Left cardiac atrium (tissue), 4 donors: Measurements from ENCODE around the gene TGFBI. TPM values are rescaled to one million over a fixed set of nuclear protein-coding genes. Genes with fewer than 3 reads are reported as not detected.

Source experiments
- ATAC-seq, 2 donors: fragments of 200-7000 bp; cut with Tn5 transposase; one replicate each; pipeline ENCODE4 v1.9.1; 2020; ENCODE audit warnings: mild to moderate bottlenecking in 2 of 2, moderate library complexity in 2 of 2
- DNase-seq: peaks from one replicate; pipeline ENCODE4 v3.0.0-alpha.2; 2020
- intact Hi-C, 2 donors: fragments of 100-400 bp; cut with DNase I; formaldehyde crosslinking; loops; one replicate each; pipeline versions ENCODE4 v1.14.1 to v1.15.1; 2022 to 2023
- total RNA-seq, 2 donors: library from RNA; stranded (reverse); fragmentation: NEBNext Ultra II Directional; extraction: Animal tissue kit (Norgen Biotek cat#: 25700); gene quantifications; one replicate each; pipeline ENCODE4 v1.2.1, GENCODE V29; 2021
- donor health status: DM: no; HTN: yes; CAD: no.
- donor health status: DM: no; HTN: yes; CAD: no; lungs with severe emphysema.
- donor health status: DM: yes; HTN: yes; CAD: no.
- donor health status: Dilated cardiomyopathy.

TGFBI gene
- total RNA-seq, 2 donors from 2014 or later, result 79.7 to 130 TPM

- ATAC-seq (peak; percentile 47 to 72), DNase-seq (no peak)
- intact Hi-C loops, result no loop called here
Measured at GRCh38 chr5:135999406-136000139, 29.2 kb upstream of the TGFBI start.

- ATAC-seq, result no peak
- no peak for DNase-seq
- intact Hi-C loops, result no loop called here
Measured at GRCh38 chr5:136000147-136000546, 28.6 kb upstream of the TGFBI start.

GRCh38 chr5:136000932-136001331, 27.9 kb upstream of the TGFBI start:
- DNase-seq (no peak), ATAC-seq (peak in 1 of 2 donors; percentile 47)
- intact Hi-C loops, result no loop called here

DNA sequence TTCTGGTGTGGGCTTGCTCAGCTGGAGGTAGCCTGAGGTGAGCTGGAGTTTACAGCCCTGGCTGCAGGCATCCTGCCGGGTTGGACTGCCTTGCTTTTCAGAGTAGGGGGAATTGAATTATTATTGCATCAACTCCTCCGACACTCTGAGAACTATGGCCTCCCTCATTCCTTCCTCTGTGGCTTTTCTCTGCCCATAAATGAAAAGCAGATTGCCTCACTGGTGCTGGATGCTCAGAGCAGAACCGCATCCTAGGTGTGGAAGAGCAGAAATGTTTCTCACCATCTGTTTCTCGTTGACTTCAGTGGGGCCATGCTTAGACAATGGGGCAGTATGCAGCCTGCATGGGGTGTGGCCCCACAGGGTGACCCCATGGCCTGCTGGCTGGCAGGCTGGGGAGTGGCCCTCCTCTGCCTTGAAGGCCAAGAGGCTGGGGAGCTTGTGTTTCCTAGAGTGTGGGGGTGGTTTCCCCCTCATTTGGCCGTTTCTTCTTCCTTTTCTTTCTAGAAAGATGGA, 27.3 kb upstream of the TGFBI start:
- ATAC-seq (peak in 1 of 2 donors; percentile 69), DNase-seq (no peak)
- intact Hi-C loops, result no loop called here

DNA sequence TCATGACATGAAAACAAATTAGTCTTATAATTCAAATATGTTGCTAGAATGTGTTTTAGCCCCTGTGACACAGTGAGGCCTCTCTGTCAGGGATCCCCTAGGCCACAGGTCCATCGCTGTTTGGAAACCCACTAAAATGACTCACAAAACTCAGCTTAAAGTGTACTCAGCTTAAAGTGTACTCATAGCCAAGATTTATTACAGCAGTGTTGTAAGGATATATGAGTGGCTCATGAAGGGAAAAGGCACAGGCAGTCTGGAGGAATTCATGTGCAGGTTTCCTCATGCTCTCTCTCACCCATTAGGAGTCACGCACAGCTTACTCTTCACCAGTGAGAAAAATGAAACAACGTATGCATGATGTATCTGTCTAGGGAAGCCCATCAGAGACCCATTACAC, 24.4 kb upstream of the TGFBI start:
- no peak for ATAC-seq

DNA sequence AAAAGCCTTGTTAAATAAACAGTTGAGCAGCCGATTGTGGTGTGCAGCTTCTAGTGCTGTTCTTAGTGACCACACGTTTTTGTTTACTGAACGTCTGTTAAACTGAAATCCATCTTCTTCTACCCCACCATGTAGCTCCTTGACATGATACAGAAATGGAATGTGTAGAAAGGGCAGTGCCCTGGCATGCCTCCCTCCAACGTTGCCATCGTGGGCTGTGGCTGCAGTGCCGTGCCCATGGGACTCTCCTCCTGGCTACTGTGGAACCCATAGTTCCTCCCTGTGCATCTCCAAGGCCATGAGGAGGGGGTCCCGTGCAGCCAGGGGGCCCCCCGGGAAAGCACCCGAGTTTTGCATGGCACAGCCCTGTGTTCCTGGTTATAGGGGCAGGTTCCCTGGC, 23.3 kb upstream of the TGFBI start:
- ATAC-seq (no peak), DNase-seq (no peak)
- intact Hi-C loops, result no loop called here

More for the DNA sequence above, 24.4 kb upstream of the TGFBI start:
- intact Hi-C loops, result no loop called here
- DNase-seq, result no peak

GRCh38 chr5:136006164-136006563, 22.6 kb upstream of the TGFBI start:
- ATAC-seq (peak in 1 of 2 donors; percentile 26), DNase-seq (no peak)
- intact Hi-C loops, result no loop called here

- intact Hi-C loops, result no loop called here
- ATAC-seq, result peak in 1 of 2 donors; percentile 74
- DNase-seq, result no peak
Measured at GRCh38 chr5:136006761-136007251, 22.0 kb upstream of the TGFBI start.

GRCh38 chr5:136007271-136007670, 21.5 kb upstream of the TGFBI start:
- intact Hi-C loops, result no loop called here
- ATAC-seq (no peak), DNase-seq (no peak)

DNA sequence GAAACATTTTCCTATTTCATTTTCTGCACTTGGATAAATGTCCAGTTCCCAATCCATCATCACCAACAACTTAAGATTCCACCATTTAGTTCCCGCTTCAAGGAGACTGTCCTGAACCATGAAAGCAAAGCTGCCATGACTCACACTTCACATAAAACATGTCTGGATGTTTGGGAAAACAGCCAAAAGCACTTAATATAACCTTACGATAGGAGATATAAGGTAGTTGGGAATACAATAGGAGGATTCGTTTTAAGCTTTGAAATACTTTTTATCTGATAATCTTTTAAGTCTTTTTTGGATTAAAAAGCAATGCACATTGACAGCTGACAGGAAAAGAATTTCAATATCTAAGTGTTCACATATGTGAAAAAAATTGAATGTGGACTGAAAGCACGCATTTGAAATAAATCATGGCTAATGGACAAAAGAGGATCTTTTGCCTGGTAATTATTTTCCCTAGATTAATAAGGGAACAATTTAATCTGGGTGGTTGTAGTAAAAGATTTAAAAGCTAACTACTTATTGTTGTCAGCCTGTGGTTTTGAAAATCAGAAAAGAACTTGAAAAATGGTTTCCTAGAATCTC, 17.3 kb upstream of the TGFBI start:
- ATAC-seq, result peak in 1 of 2 donors; percentile 37
- DNase-seq, result no peak
- intact Hi-C loops, result no loop called here

- intact Hi-C loops, result no loop called here
- ATAC-seq (peak in 1 of 2 donors; percentile 51), DNase-seq (no peak)
Measured at GRCh38 chr5:136012041-136012804, 16.6 kb upstream of the TGFBI start.

- no peak for DNase-seq
- intact Hi-C loops, result no loop called here
- no peak for ATAC-seq
Measured at GRCh38 chr5:136013559-136013958, 15.2 kb upstream of the TGFBI start.

- intact Hi-C loops, result no loop called here
- DNase-seq (no peak), ATAC-seq (peak in 1 of 2 donors; percentile 17)
Measured at GRCh38 chr5:136014049-136015002, 14.5 kb upstream of the TGFBI start.

DNA sequence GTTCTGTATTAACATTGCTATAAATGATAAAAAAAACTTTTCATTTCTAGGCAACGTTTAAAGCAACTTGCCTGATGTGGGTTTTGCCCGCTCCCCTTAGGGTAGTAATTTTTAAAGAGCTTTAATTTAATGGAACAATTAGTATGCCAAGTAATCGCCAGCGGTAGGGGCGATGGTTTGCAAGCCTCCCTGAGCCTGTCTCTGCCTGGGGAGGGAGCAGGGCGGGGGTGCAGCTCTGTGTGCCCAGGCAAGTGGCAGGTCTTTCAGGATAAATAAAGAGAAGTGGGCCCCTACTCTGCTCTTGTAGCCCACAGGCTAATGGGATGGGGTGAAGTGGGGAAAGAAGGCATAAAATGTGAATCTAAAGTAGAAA, 13.8 kb upstream of the TGFBI start:
- intact Hi-C loops, result no loop called here
- DNase-seq, result no peak
- no peak for ATAC-seq

GRCh38 chr5:136015966-136016650, 12.7 kb upstream of the TGFBI start:
- no peak for ATAC-seq
- intact Hi-C loops, result no loop called here
- no peak for DNase-seq

DNA sequence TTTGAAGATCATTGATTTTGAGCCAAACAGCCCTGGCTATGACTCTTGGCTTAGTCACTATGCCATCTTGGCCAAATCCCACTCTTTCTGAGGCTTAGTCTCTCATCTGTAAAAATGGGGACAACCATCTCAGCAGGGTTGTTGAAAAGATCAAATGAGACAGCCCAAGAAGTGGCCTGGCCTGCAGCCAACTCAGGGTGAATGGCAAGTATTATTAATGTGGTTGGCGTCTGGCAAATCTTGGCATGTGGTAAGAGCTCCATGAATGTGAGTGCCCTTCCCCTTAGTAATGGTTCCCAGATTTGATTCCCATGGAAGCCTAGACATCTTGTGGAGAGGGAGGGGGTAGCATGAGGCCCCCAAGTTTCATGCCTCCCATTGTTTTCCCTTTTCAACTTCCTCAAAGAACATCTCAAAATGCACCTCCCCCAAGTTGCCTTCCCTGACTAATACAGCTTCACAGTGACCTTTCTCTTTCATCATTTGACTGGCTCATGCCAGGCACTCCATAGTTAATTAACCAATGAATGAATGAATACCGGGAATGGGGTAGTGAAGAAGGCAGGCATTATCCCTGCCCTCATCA, 11.8 kb upstream of the TGFBI start:
- ATAC-seq (peak in 1 of 2 donors; percentile 24), DNase-seq (no peak)
- intact Hi-C loops, result no loop called here

GRCh38 chr5:136018814-136019783, 9.7 kb upstream of the TGFBI start:
- DNase-seq (no peak), ATAC-seq (peak; percentile 36 to 50)
- intact Hi-C loops, result no loop called here
